Transverse colon (tissue), 4 donors: ENCODE measurements around the gene DPH7.

Experiments used
- EP300 ChIP-seq: sonication (generic); formaldehyde crosslinking; IDR thresholded peaks from one replicate; pipeline ENCODE4 v1.6.1; 2017; ENCODE audit warnings: antibody characterized with exemption, low read depth
- POLR2A ChIP-seq: fragments of 450-650 bp; IDR thresholded peaks from one replicate; pipeline ENCODE4 v1.6.1; 2016; ENCODE audit warnings: antibody characterized with exemption, mild to moderate bottlenecking, moderate library complexity
- POLR2AphosphoS5 ChIP-seq, 3 donors: sonication (generic); formaldehyde crosslinking; IDR thresholded peaks; one replicate each; pipeline ENCODE4 v1.6.1; 2016; ENCODE audit warnings: antibody characterized with exemption in 3 of 3
- TF ChIP-seq, protein P1 (sequence below), 5 experiments: fragments of 200-600 bp in 3 of 5; fragments of 450-650 bp in 2 of 5; sonication (generic) in 3 of 5; IDR thresholded peaks; 1 replicate in 2 of 5; 2 replicates in 3 of 5; pipeline ENCODE4 v1.5.1; 2016 to 2017; ENCODE audit warnings: antibody characterized with exemption in 5 of 5, inconsistent platforms in 3 of 5, mild to moderate bottlenecking in 2 of 5, moderate library complexity in 1 of 5

GRCh38 chr9:137590469-137591383, 12.0 kb upstream of the DPH7 start, which contains the start of gene ZMYND19:
- TF ChIP-seq, protein P1, sequence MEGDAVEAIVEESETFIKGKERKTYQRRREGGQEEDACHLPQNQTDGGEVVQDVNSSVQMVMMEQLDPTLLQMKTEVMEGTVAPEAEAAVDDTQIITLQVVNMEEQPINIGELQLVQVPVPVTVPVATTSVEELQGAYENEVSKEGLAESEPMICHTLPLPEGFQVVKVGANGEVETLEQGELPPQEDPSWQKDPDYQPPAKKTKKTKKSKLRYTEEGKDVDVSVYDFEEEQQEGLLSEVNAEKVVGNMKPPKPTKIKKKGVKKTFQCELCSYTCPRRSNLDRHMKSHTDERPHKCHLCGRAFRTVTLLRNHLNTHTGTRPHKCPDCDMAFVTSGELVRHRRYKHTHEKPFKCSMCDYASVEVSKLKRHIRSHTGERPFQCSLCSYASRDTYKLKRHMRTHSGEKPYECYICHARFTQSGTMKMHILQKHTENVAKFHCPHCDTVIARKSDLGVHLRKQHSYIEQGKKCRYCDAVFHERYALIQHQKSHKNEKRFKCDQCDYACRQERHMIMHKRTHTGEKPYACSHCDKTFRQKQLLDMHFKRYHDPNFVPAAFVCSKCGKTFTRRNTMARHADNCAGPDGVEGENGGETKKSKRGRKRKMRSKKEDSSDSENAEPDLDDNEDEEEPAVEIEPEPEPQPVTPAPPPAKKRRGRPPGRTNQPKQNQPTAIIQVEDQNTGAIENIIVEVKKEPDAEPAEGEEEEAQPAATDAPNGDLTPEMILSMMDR (IDR thresholded peaks at IDR 0.05), result no peak
- no peak for TF ChIP-seq EP300
- TF ChIP-seq POLR2AphosphoS5 (IDR thresholded peaks at IDR 0.05), result peak; percentile 24 to 57 (median 37)
- TF ChIP-seq POLR2A, result peak; percentile 31
